HCT116 (cell line): ENCODE measurements around the gene ZNF789. TPM values are rescaled to one million over a fixed set of nuclear protein-coding genes. Genes with fewer than 3 reads are reported as not detected.

Source experiments
- ATAC-seq: fragments of 200-7000 bp; cut with Tn5 transposase; 2 replicates; pipeline ENCODE4 v1.9.1; 2020; ENCODE audit warnings: mild to moderate bottlenecking, moderate library complexity
- BruUV-seq: library from RNA; stranded (reverse); fragments of 400-500 nt; replicated peaks from 2 replicates; lab custom pipeline; 2021; lab: Mats Ljungman, UMichigan
- CTCF ChIA-PET: fragments of 300-600 bp; sonication (Branson Sonifier 250); formaldehyde crosslinking; loops from one replicate; lab custom pipeline; 2021; ENCODE audit warnings: antibody characterized with exemption; lab: Charles Lee
- POLR2A ChIA-PET: fragments of 300-600, 350-600 bp; sonication (Branson Sonifier 250); formaldehyde crosslinking; loops from one replicate; lab custom pipeline; 2021; ENCODE audit warnings: antibody characterized with exemption; lab: Charles Lee
- RAD21 ChIA-PET, 2 experiments: fragments of 300-600 bp; sonication (Branson Sonifier 250); formaldehyde crosslinking; loops; one replicate each; lab custom pipeline; 2023; ENCODE audit warnings: low total read pairs in 2 of 2; ENCODE audit not compliant: uncharacterized antibody in 2 of 2, unreplicated experiment in 2 of 2, low non-redundant PET in 1 of 2; lab: Charles Lee
- DNase-seq: peaks from one replicate; pipeline ENCODE4 v3.0.0-alpha.2; 2010; ENCODE audit warnings: low read depth, low spot score
- H2AFZ ChIP-seq: fragments of 200-600 bp; shearing (Covaris generic), sonication (generic); 2 replicates; pipeline ENCODE4 v1.6.1; 2017; ENCODE audit warnings: low read depth, mixed run types, mixed read lengths, antibody characterized with exemption, low read length; ENCODE audit not compliant: poor library complexity, severe bottlenecking
- H3K27ac ChIP-seq: 2 replicates; pipeline ENCODE4 v1.5.1; 2012; ENCODE audit warnings: low read depth, low read length
- H3K27me3 ChIP-seq: fragments of 200-600 bp; sonication (generic); 2 replicates; pipeline ENCODE4 v1.6.1; 2016; ENCODE audit warnings: mixed run types, low read length, mixed read lengths; ENCODE audit not compliant: insufficient read depth
- H3K36me3 ChIP-seq, 2 experiments: fragments of 200-500 bp in 1 of 2; fragments of 200-600 bp in 1 of 2; sonication (Bioruptor generic) in 1 of 2; sonication (generic) in 1 of 2; 2 replicates each; pipeline versions ENCODE4 v1.5.1 to v1.6.1; 2014 to 2016; ENCODE audit warnings: low read length in 2 of 2, inconsistent platforms in 1 of 2, mixed read lengths in 1 of 2, mixed run types in 1 of 2; ENCODE audit not compliant: insufficient read depth in 2 of 2, control insufficient read depth in 1 of 2
- H3K4me1 ChIP-seq, 2 experiments: fragments of 200-600 bp in 1 of 2; sonication (generic) in 1 of 2; 2 replicates each; pipeline versions ENCODE4 v1.5.1 to v1.6.1; 2012 to 2017; ENCODE audit warnings: low read length in 2 of 2, inconsistent platforms in 1 of 2, mild to moderate bottlenecking in 1 of 2, mixed read lengths in 1 of 2, mixed run types in 1 of 2, moderate library complexity in 1 of 2; ENCODE audit not compliant: insufficient read depth in 2 of 2, control insufficient read depth in 1 of 2
- H3K4me2 ChIP-seq: fragments of 200-600 bp; sonication (generic); 2 replicates; pipeline ENCODE4 v1.6.1; 2017; ENCODE audit warnings: mixed run types, low read length, mixed read lengths
- H3K4me3 ChIP-seq, 2 experiments: fragments of 200-600 bp in 1 of 2; sonication (generic) in 1 of 2; replicated peaks in 1 of 2; 2 replicates each; pipeline ENCODE4 v1.5.1; 2011 to 2016; ENCODE audit warnings: low read length in 2 of 2, control low read depth in 1 of 2, low read depth in 1 of 2, mild to moderate bottlenecking in 1 of 2, mixed read lengths in 1 of 2, mixed run types in 1 of 2
- H3K79me2 ChIP-seq: fragments of 200-600 bp; sonication (generic); 2 replicates; pipeline ENCODE4 v1.6.1; 2017; ENCODE audit warnings: mild to moderate bottlenecking, mixed run types, low read length, moderate library complexity, mixed read lengths; ENCODE audit not compliant: insufficient read depth
- H3K9ac ChIP-seq: fragments of 200-600 bp; sonication (generic); 2 replicates; pipeline ENCODE4 v1.6.1; 2016; ENCODE audit warnings: low read length, mixed read lengths
- H3K9me2 ChIP-seq: fragments of 200-600 bp; sonication (generic), shearing (Covaris generic); 2 replicates; pipeline ENCODE4 v1.6.1; 2017; ENCODE audit warnings: mixed run types, mild to moderate bottlenecking, moderate library complexity; ENCODE audit not compliant: insufficient read depth
- H3K9me3 ChIP-seq, 2 experiments: fragments of 200-500 bp in 1 of 2; fragments of 200-600 bp in 1 of 2; sonication (Bioruptor generic) in 1 of 2; sonication (generic) in 1 of 2; 2 replicates each; pipeline ENCODE4 v1.6.1; 2014 to 2017; ENCODE audit warnings: low read length in 2 of 2, mixed read lengths in 2 of 2, inconsistent platforms in 1 of 2, low read depth in 1 of 2, mild to moderate bottlenecking in 1 of 2, mixed run types in 1 of 2, moderate library complexity in 1 of 2; ENCODE audit not compliant: control insufficient read depth in 1 of 2, insufficient read depth in 1 of 2
- H4K20me1 ChIP-seq: fragments of 200-600 bp; sonication (generic), shearing (Covaris generic); 2 replicates; pipeline ENCODE4 v1.6.1; 2017; ENCODE audit warnings: mixed run types, mild to moderate bottlenecking, moderate library complexity; ENCODE audit not compliant: insufficient read depth
- CEBPB ChIP-seq: IDR thresholded peaks from 2 replicates; pipeline ENCODE4 v1.6.1; 2012; ENCODE audit warnings: low read depth
- ELF1 ChIP-seq: IDR thresholded peaks from 2 replicates; pipeline ENCODE4 v1.6.1; 2012; ENCODE audit warnings: low read depth, borderline replicate concordance
- EZH2 ChIP-seq: fragments of 200-600 bp; sonication (generic); IDR thresholded peaks from 2 replicates; pipeline ENCODE4 v1.6.1; 2017; ENCODE audit warnings: antibody characterized with exemption, mixed run types
- FOSL1 ChIP-seq: IDR thresholded peaks from 2 replicates; pipeline ENCODE4 v1.6.1; 2012; ENCODE audit warnings: low read depth
- POLR2A ChIP-seq: IDR thresholded peaks from 2 replicates; pipeline ENCODE4 v1.7.0; 2011; ENCODE audit warnings: borderline replicate concordance; ENCODE audit not compliant: insufficient read depth, insufficient read length; ENCODE audit errors: extremely low read depth
- POLR2AphosphoS5 ChIP-seq: IDR thresholded peaks from 2 replicates; pipeline ENCODE4 v1.6.1; 2011; ENCODE audit warnings: mild to moderate bottlenecking, low read depth, low read length, moderate library complexity
- RAD21 ChIP-seq: IDR thresholded peaks from 2 replicates; pipeline ENCODE4 v1.6.1; 2012; ENCODE audit warnings: low read depth, mild to moderate bottlenecking
- SIN3A ChIP-seq: IDR thresholded peaks from 2 replicates; pipeline ENCODE4 v1.6.1; 2012; ENCODE audit warnings: low read depth
- SP1 ChIP-seq: IDR thresholded peaks from 2 replicates; pipeline ENCODE4 v1.6.1; 2012; ENCODE audit warnings: low read depth
- SRF ChIP-seq: IDR thresholded peaks from 2 replicates; pipeline ENCODE4 v1.6.1; 2012; ENCODE audit warnings: low read depth
- TCF7L2 ChIP-seq: IDR thresholded peaks from 2 replicates; pipeline ENCODE4 v1.7.0; 2011; ENCODE audit warnings: borderline replicate concordance, inconsistent platforms; ENCODE audit not compliant: insufficient read depth, insufficient read length; ENCODE audit errors: extremely low read depth
- YY1 ChIP-seq: IDR thresholded peaks from 2 replicates; pipeline ENCODE4 v1.6.1; 2011; ENCODE audit warnings: low read length, low read depth, moderate library complexity, mild to moderate bottlenecking; ENCODE audit not compliant: insufficient replicate concordance; ENCODE audit errors: extremely low read depth
- ZFX ChIP-seq: fragments of 450-650 bp; IDR thresholded peaks from 2 replicates; pipeline ENCODE4 v1.6.1; 2017
- ZNF274 ChIP-seq: fragments of 200-500 bp; sonication (Bioruptor generic); IDR thresholded peaks from 2 replicates; pipeline ENCODE4 v1.6.1; 2014; ENCODE audit warnings: mild to moderate bottlenecking, low read depth, low read length, inconsistent platforms
- intact Hi-C: fragments of 100-400 bp; cut with micrococcal nuclease; formaldehyde crosslinking; loops from 2 replicates; pipeline ENCODE4 v1.10.0; 2022
- total RNA-seq: library from RNA; stranded (reverse); gene quantifications from one replicate; pipeline ENCODE4 v1.2.1, GENCODE V29; 2021; ENCODE audit not compliant: unreplicated experiment

ZNF789 gene
- total RNA-seq, 1 experiment from 2014 or later, result 8.2 TPM

DNA sequence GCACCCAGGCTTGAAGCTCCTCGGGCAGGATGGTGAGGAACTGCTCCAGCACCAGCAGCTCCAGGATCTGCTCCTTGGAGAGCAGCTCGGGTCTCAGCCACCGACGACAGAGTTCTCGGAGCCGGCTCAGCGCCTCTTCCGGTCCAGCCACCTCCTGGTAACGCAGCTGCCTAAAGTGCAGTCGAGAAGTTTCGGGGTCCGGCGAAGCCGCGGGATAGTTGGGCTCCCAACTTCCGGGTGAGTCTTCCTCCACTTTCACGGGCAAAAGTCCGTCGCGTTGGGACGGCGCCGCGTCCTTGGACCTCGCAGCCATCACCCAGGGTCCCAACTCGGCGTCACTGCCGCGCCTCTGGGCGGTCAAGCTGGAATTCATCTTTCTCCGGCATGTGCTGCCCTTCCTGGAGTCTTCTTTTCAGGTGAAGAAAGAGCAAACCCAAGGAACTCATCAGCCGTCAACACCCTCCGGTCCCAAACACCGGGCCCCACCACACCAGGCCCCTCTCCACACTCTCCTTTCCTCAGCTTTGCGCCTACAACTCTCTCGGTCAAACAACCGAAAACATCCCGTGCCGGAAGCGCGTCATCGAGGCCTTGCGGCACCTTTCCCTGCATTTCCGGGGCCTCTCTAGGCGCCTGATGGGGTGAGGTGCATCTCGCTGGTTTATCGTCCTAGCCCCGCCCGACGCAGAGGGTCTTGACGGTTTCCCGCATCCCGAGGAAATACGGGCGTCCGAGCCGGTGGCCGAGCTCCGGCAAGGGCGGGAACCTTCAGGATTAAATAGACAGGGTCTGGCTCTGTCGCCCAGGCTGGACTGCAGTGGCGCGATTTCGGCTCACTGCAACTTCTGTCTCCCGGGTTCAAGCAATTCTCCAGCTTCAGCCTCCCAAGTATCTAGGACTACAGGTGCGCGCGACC, 27.3 kb downstream of the ZNF789 start, which contains the start of gene ZNF394:
ZNF394 (minus strand) TSS at position 561 of the 916 bp plus-strand sequence; CDS start at position 373, 188 bp downstream.
- POLR2A ChIA-PET, result interaction anchor here (0.7 to 1.2 kb wide), 4 partner anchors 27 to 321 kb away, joined by 3 to 4 read pairs (median 4); partner anchors contain the start of genes ZNF655 and ZSCAN25
- H3K4me2 ChIP-seq, result peak within 1 kb of the TSS; percentile 84
- RAD21 ChIA-PET, result no interaction called here
- H3K9ac ChIP-seq, result peak within 1 kb of the TSS; percentile 85
- peak within 1 kb of the TSS; percentile 74 for H3K27ac ChIP-seq
- H3K9me3 ChIP-seq, result no peaks in the 10 kb centered on the region
- H3K9me2 ChIP-seq, result no peaks in the 10 kb centered on the region
- peak; percentile 87 for DNase-seq
- BruUV-seq, result TSS peak; percentile 88
- H3K4me3 ChIP-seq, result peak within 1 kb of the TSS; percentile 85 to 92
- H3K4me1 ChIP-seq, result peaks cover 14 to 22% of the 10 kb centered on the region in 2 experiments
- intact Hi-C loops, result loop anchor here (2.0 to 5.0 kb wide), 2 partner anchors 27 to 117 kb away; partner anchors contain the start of genes ZNF789 and ZSCAN25
- peak; percentile 59 for ATAC-seq
- H4K20me1 ChIP-seq, result no peaks in the 10 kb centered on the region
- H2AFZ ChIP-seq, result peak within 1 kb of the TSS; percentile 23
- no peak for TF ChIP-seq EZH2
- TF ChIP-seq ELF1, result no peak
- TF ChIP-seq SIN3A, result no peak
- peak; percentile 45; the same call in 1 of the 2 replicates for TF ChIP-seq ZFX
- peak; percentile 51 for TF ChIP-seq YY1
- no peak for TF ChIP-seq RAD21
- no peak for TF ChIP-seq SRF
- TF ChIP-seq TCF7L2, result peak; percentile 53
- TF ChIP-seq ZNF274, result no peak
- peak; percentile 71 for TF ChIP-seq POLR2A
- TF ChIP-seq FOSL1, result no peak
- TF ChIP-seq SP1, result no peak
- TF ChIP-seq CEBPB, result no peak
- peak; percentile 89 for TF ChIP-seq POLR2AphosphoS5
- CTCF ChIA-PET, result interaction anchor here (0.6 to 1.1 kb wide), 2 partner anchors 28 to 115 kb away, joined by 3 to 4 read pairs; no protein-coding TSS in a partner anchor
- peaks cover 47% of the 10 kb centered on the region for H3K79me2 ChIP-seq
- no peaks in the 10 kb centered on the region for H3K27me3 ChIP-seq
- peaks cover 8 to 12% of the 10 kb centered on the region in 2 experiments; a peak in 3 of 4 replicates for H3K36me3 ChIP-seq
